A549 (cell line): Measurements from ENCODE around the gene BMP7. TPM values are rescaled to one million over a fixed set of nuclear protein-coding genes. Genes with fewer than 3 reads are reported as not detected.
A peak's percentile ranks its signal among the peaks of the same experiment; 100 is the strongest.

Experiments used
- ATAC-seq, 2 experiments: fragments of 200-7000 bp in 1 of 2; fragments of >200 bp in 1 of 2; cut with Nextera tagmentation in 1 of 2; cut with Tn5 transposase in 1 of 2; 3 replicates each; pipeline versions ENCODE4 v1.8.0 to v1.9.1; 2018 to 2020; ENCODE audit warnings: mild to moderate bottlenecking in 1 of 2, moderate library complexity in 1 of 2
- CTCF ChIA-PET: fragments of 300-600 bp; sonication (Branson Sonifier 250); formaldehyde crosslinking; extraction: SDS; loops from one replicate; lab custom pipeline; 2021; ENCODE audit warnings: antibody characterized with exemption, inconsistent platforms; lab: Yijun Ruan, JAX
- POLR2A ChIA-PET: fragments of 350-600 bp; formaldehyde crosslinking; extraction: SDS; loops from one replicate; lab custom pipeline; 2021; ENCODE audit warnings: antibody characterized with exemption, inconsistent platforms; lab: Yijun Ruan, JAX
- DNase-seq, 2 experiments: peaks; one replicate each; pipeline versions ENCODE4 v3.0.0 to v3.0.0-alpha.2; 2011 to 2016; ENCODE audit warnings: low read depth in 1 of 2, low spot score in 1 of 2
- FAIRE-seq: peaks from 2 replicates; lab custom pipeline; 2011; peaks lifted over from hg19 to GRCh38; lab: Jason Lieb, UNC
- H3K27ac ChIP-seq, 2 experiments: fragments of >200 bp; sonication (Bioruptor Twin); formaldehyde crosslinking; 3 replicates each; pipeline ENCODE4 v1.5.1; 2016 to 2017
- H3K4me1 ChIP-seq: fragments of >200 bp; sonication (Bioruptor Twin); formaldehyde crosslinking; 3 replicates; pipeline ENCODE4 v1.6.1; 2016
- H3K4me2 ChIP-seq: fragments of >200 bp; sonication (Bioruptor Twin); formaldehyde crosslinking; 3 replicates; pipeline ENCODE4 v1.6.1; 2016
- H3K4me3 ChIP-seq: fragments of >200 bp; sonication (Bioruptor Twin); formaldehyde crosslinking; 3 replicates; pipeline ENCODE4 v1.5.1; 2016
- H3K9me3 ChIP-seq: fragments of >200 bp; sonication (Bioruptor Twin); formaldehyde crosslinking; 3 replicates; pipeline ENCODE4 v1.6.1; 2016
- CHD4 ChIP-seq: fragments of 200-600 bp; sonication (generic); IDR thresholded peaks from 2 replicates; pipeline ENCODE4 v1.6.1; 2016; ENCODE audit warnings: antibody characterized with exemption, mild to moderate bottlenecking, borderline replicate concordance
- FOSB ChIP-seq: fragments of 250-450 bp; sonication (Bioruptor Pico); IDR thresholded peaks from 2 replicates; pipeline ENCODE4 v1.5.0; 2020; ENCODE audit warnings: mild to moderate bottlenecking, moderate library complexity
- FOXS1 ChIP-seq: fragments of 250-450 bp; sonication (Bioruptor Pico); IDR thresholded peaks from 2 replicates; pipeline ENCODE4 v1.5.0; 2020; ENCODE audit warnings: mild to moderate bottlenecking, moderate library complexity
- HDAC2 ChIP-seq: fragments of 200-600 bp; sonication (generic); IDR thresholded peaks from 2 replicates; pipeline ENCODE4 v1.6.1; 2016
- HOXA7 ChIP-seq: fragments of 250-450 bp; sonication (Bioruptor Pico); IDR thresholded peaks from 2 replicates; pipeline ENCODE4 v1.5.0; 2020; ENCODE audit warnings: mild to moderate bottlenecking, moderate library complexity
- JUNB ChIP-seq: fragments of >200 bp; sonication (Bioruptor Twin); formaldehyde crosslinking; IDR thresholded peaks from 2 replicates; pipeline ENCODE4 v1.6.1; 2016
- KDM1A ChIP-seq: fragments of 200-600 bp; sonication (generic); IDR thresholded peaks from 2 replicates; pipeline ENCODE4 v1.6.1; 2016; ENCODE audit warnings: low read depth, mild to moderate bottlenecking
- MYC ChIP-seq: IDR thresholded peaks from 2 replicates; pipeline ENCODE4 v1.6.1; 2012; ENCODE audit warnings: mild to moderate bottlenecking, inconsistent platforms, low read length, improper control_type of control experiment, borderline replicate concordance
- RCOR1 ChIP-seq: fragments of 150-350 bp; IDR thresholded peaks from 2 replicates; pipeline ENCODE4 v1.6.1; 2014; ENCODE audit warnings: antibody characterized with exemption, low read length, low read depth
- RFX5 ChIP-seq: fragments of 450-650 bp; IDR thresholded peaks from 2 replicates; pipeline ENCODE4 v1.7.1; 2014; ENCODE audit warnings: antibody characterized with exemption, mild to moderate bottlenecking, moderate library complexity
- RNF2 ChIP-seq: fragments of 200-600 bp; sonication (generic); IDR thresholded peaks from 2 replicates; pipeline ENCODE4 v1.6.1; 2016; ENCODE audit warnings: low read depth, mild to moderate bottlenecking, antibody characterized with exemption, moderate library complexity, borderline replicate concordance
- SREBF2 ChIP-seq: fragments of 450-650 bp; IDR thresholded peaks from 2 replicates; pipeline ENCODE4 v1.6.1; 2014; ENCODE audit warnings: mild to moderate bottlenecking, moderate library complexity
- ZC3H11A ChIP-seq: fragments of 450-650 bp; IDR thresholded peaks from 2 replicates; pipeline ENCODE4 v1.6.1; 2014; ENCODE audit warnings: antibody characterized with exemption, mild to moderate bottlenecking
- ZSCAN20 ChIP-seq: fragments of 250-450 bp; sonication (Bioruptor Pico); IDR thresholded peaks from 2 replicates; pipeline ENCODE4 v1.8.0; 2022; ENCODE audit warnings: mild to moderate bottlenecking, moderate library complexity
- WGBS: methylation state at CpG from one replicate; pipeline ENCODE4 v1.1.6; 2017; ENCODE audit errors: missing lambda C conversion rate; 5-methylcytosine and 5-hydroxymethylcytosine counted together
- polyA minus RNA-seq: library from RNA; depleted of rRNA, polyadenylated mRNA; stranded (reverse); fragments of >200 nt; gene quantifications from 2 replicates; pipeline ENCODE4 v1.2.3, GENCODE V29; 2011; rRNA and poly(A)+ RNA removed
- polyA plus RNA-seq, 4 experiments: library from polyadenylated mRNA; depleted of rRNA in 3 of 4; stranded (reverse); fragments of >200 nt; fragmentation: RNase III in 1 of 4; extraction: RNeasy Plus Mini Kit Qiagen cat#74134 plus additional on column Dnase treatment in 1 of 4; gene quantifications; 2 replicates in 3 of 4; 3 replicates in 1 of 4; pipeline ENCODE4 v1.2.3, GENCODE V29; 2011 to 2017
- TF ChIP-seq, protein P1 (sequence below): fragments of 200-600 bp; sonication (generic); IDR thresholded peaks from 2 replicates; pipeline ENCODE4 v1.6.1; 2016; ENCODE audit warnings: antibody characterized with exemption, mild to moderate bottlenecking, moderate library complexity
- TF ChIP-seq, protein P2 (sequence below): IDR thresholded peaks from 2 replicates; pipeline ENCODE4 v1.6.1; 2012; ENCODE audit warnings: low read depth, borderline replicate concordance
- TF ChIP-seq, protein P3 (sequence below): fragments of 450-650 bp; IDR thresholded peaks from 2 replicates; pipeline ENCODE4 v1.6.1; 2014; ENCODE audit warnings: antibody characterized with exemption
- TF ChIP-seq, protein P4 (sequence below): fragments of 150-350 bp; IDR thresholded peaks from 2 replicates; pipeline ENCODE4 v1.6.1; 2014; ENCODE audit warnings: low read depth, mild to moderate bottlenecking, low read length
- TF ChIP-seq, protein P5 (sequence below): fragments of 250-450 bp; sonication (Bioruptor Pico); IDR thresholded peaks from 2 replicates; pipeline ENCODE4 v1.5.0; 2021; ENCODE audit warnings: mild to moderate bottlenecking, moderate library complexity, borderline replicate concordance

The BMP7 gene
- polyA plus RNA-seq (2011; rRNA removed), result 0.08 and 0.16 TPM in 2 replicates
- 0.17 and 0.35 TPM in 2 replicates for polyA plus RNA-seq (2012; cell fraction: cytosol; rRNA removed)
- polyA plus RNA-seq (2012; cell fraction: nucleus; rRNA removed), result 0.45 and 0.53 TPM in 2 replicates
- polyA plus RNA-seq (2017; fragmentation: RNase III; extraction: RNeasy Plus Mini Kit Qiagen cat#74134 plus additional on column Dnase treatment), result 0.09 to 0.22 TPM (median 0.18 TPM) in 3 replicates
- not detected in 2 replicates for polyA minus RNA-seq

DNA sequence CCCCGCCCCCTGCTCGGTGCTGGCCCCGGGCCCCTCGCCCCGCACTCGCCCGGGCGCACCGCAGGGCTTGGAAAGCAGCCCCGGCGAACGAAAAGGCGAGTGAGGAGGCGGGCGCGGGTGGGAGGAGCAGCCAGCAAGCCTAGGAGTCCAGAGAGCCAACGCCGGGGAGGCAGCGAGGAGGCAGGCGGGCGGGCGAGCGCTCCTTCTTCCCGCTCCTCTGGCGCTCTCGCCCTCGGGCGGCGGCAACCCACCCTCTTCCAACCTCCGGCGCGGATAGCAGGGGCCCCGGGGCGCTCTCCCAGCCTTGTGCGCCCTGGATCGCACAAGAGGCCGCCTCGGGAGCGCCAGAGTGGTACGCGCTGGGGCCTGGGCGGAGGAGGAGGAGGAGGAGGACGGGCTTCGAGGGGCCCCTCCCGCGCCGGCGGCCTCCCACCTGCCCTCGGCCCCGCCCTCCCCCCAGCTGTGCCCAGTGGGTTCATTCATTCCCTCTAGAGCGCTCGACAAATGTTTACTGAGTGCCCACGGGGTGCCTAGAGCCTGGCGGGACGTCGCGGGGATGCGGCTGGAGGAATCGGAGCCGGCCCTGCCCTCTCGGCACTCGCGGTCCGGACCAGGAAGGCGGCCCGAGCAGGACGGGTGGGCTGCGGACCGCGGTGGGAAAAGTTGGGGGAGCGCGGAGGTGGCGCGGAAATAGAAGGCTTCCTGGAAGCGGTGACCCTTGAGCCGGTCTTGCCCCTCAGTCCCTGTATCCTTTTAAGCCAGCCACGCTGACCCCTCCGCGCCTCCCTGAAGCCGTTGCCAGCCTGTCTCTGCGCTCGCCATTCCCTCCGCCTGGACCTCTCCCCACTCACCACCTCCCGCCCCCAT is at the start of gene BMP7:
BMP7 (minus strand) TSS at position 351 of the 867 bp plus-strand sequence. CDS start 519 bp downstream, outside the sequence.
- POLR2A ChIA-PET, result no interaction called here
- H3K4me3 ChIP-seq, result peak within 1 kb of the TSS; percentile 47
- no peak for TF ChIP-seq JUNB
- no peak for TF ChIP-seq RCOR1
- TF ChIP-seq, protein P1, sequence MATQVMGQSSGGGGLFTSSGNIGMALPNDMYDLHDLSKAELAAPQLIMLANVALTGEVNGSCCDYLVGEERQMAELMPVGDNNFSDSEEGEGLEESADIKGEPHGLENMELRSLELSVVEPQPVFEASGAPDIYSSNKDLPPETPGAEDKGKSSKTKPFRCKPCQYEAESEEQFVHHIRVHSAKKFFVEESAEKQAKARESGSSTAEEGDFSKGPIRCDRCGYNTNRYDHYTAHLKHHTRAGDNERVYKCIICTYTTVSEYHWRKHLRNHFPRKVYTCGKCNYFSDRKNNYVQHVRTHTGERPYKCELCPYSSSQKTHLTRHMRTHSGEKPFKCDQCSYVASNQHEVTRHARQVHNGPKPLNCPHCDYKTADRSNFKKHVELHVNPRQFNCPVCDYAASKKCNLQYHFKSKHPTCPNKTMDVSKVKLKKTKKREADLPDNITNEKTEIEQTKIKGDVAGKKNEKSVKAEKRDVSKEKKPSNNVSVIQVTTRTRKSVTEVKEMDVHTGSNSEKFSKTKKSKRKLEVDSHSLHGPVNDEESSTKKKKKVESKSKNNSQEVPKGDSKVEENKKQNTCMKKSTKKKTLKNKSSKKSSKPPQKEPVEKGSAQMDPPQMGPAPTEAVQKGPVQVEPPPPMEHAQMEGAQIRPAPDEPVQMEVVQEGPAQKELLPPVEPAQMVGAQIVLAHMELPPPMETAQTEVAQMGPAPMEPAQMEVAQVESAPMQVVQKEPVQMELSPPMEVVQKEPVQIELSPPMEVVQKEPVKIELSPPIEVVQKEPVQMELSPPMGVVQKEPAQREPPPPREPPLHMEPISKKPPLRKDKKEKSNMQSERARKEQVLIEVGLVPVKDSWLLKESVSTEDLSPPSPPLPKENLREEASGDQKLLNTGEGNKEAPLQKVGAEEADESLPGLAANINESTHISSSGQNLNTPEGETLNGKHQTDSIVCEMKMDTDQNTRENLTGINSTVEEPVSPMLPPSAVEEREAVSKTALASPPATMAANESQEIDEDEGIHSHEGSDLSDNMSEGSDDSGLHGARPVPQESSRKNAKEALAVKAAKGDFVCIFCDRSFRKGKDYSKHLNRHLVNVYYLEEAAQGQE, result no peak
- TF ChIP-seq, protein P2, sequence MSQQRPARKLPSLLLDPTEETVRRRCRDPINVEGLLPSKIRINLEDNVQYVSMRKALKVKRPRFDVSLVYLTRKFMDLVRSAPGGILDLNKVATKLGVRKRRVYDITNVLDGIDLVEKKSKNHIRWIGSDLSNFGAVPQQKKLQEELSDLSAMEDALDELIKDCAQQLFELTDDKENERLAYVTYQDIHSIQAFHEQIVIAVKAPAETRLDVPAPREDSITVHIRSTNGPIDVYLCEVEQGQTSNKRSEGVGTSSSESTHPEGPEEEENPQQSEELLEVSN, result 0 out of 2 replicates have a peak, but pooled peaks have one; percentile 12
- TF ChIP-seq RNF2, result 0 out of 2 replicates have a peak, but pooled peaks have one; percentile 23
- TF ChIP-seq HDAC2, result no peak
- TF ChIP-seq, protein P3, sequence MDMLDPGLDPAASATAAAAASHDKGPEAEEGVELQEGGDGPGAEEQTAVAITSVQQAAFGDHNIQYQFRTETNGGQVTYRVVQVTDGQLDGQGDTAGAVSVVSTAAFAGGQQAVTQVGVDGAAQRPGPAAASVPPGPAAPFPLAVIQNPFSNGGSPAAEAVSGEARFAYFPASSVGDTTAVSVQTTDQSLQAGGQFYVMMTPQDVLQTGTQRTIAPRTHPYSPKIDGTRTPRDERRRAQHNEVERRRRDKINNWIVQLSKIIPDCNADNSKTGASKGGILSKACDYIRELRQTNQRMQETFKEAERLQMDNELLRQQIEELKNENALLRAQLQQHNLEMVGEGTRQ, result no peak
- peaks cover 24% of the 10 kb centered on the region for H3K4me1 ChIP-seq
- 2% methylated on average over 37 of the region's 84 CpGs for WGBS
- peak within 1 kb of the TSS; percentile 94 for H3K4me2 ChIP-seq
- H3K27ac ChIP-seq, result peak within 1 kb of the TSS in 1 of 2 experiments; percentile 45; a peak in 2 of 6 replicates
- DNase-seq, result peak in 1 of 2 experiments; percentile 17
- no peaks in the 10 kb centered on the region for H3K9me3 ChIP-seq
- peak; percentile 49 to 62; a peak in 4 of 6 replicates for ATAC-seq
- FAIRE-seq, result no peak
- CTCF ChIA-PET, result interaction anchor here (1.3 kb wide), 1 partner anchor 80 kb away, joined by 3 read pairs; no protein-coding TSS in a partner anchor

DNA sequence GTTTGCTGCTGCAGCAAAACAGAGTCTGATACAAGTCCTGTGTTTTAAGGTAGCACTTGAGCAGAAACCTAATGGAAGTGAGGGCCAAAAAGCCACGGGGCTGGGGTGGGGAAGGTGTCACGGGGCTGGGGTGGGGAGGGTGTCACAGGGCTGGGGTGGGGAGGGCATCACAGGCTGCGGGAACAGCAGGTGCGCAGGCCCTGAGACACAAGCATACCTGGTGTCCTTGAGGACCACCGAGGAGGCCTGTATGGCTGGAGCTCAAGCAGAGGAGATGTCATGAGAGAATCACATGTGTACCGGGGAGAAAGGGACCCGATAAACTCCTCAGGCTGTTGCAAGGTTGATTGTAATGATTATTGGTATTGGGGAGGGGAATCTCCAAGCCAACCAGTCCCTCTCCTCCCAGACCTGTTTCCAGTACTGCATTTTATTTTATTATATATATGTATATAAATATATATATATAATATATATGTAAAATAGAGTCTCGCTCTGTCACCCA is 49.6 kb upstream of the BMP7 start:
- TF ChIP-seq FOSB (CRISPR knock-in tag), result no peak
- H3K4me1 ChIP-seq, result no peaks in the 10 kb centered on the region
- H3K4me2 ChIP-seq, result no peak overlapping the region
- H3K4me3 ChIP-seq, result no peak overlapping the region
- no peak overlapping the region for H3K27ac ChIP-seq
- no peak for FAIRE-seq
- no peak for DNase-seq
- 59% methylated on average over 6 of the region's 8 CpGs for WGBS
- H3K9me3 ChIP-seq, result no peaks in the 10 kb centered on the region
- ChIA-PET CTCF (interaction anchor here (0.5 to 2.5 kb wide), 2 partner anchors 17 to 743 kb away, joined by 5 to 8 read pairs; no protein-coding TSS in a partner anchor), POLR2A (no interaction called here)
- ATAC-seq, result no peak

DNA sequence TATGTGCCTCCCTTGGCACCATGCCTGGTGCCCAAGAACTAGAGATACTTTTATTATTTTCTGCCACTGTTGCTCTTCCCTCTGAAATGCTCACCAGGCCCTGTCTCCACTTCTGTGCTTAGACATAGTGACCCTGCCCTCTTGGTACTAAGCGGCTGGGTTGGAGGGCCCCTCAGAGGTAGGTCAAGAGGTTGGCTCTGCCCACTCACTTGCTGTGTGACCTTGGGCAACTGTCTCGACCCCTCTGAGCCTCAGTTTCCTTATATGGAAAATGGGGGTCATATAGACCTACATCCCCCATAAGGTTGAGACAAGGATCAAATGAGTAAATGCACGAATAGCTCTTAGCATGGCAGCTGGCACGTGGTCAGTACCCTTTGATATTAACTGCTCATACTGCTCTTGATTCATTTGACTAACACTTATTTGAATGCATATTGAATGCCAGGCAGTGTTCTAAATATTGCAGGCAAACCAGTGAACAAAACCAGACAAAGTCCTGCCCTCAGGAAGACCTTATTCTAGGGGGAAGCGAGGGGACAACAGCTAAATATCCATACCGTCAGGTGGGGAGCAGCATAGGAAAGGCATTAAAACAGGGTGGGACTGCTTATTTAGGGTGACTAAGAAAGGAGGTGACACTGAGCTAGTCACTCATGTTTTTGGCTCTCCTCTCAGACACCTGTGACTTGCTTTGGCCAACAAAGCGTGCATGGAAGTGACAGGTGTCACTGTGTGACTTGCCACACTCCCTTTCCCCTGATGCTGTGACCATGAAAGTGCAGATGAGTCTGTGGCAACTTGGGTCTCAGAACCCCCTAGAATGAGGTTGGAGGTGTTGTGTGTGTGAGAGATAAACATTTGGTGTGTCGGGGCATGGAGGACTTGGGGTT is 48.9 kb upstream of the BMP7 start:
- WGBS, result 43% methylated on average over 8 of the region's 8 CpGs
- no peak overlapping the region for H3K4me2 ChIP-seq
- no peak overlapping the region for H3K27ac ChIP-seq
- ATAC-seq (no peak), DNase-seq (no peak), FAIRE-seq (no peak)
- TF ChIP-seq SREBF2 (no peak), JUNB (no peak), CHD4 (no peak), MYC (no peak), ZC3H11A (no peak), ZSCAN20 (CRISPR knock-in tag) (no peak), HOXA7 (CRISPR knock-in tag) (no peak), FOSB (CRISPR knock-in tag) (no peak), KDM1A (no peak), FOXS1 (CRISPR knock-in tag) (no peak), RFX5 (no peak)
- TF ChIP-seq, protein P4, sequence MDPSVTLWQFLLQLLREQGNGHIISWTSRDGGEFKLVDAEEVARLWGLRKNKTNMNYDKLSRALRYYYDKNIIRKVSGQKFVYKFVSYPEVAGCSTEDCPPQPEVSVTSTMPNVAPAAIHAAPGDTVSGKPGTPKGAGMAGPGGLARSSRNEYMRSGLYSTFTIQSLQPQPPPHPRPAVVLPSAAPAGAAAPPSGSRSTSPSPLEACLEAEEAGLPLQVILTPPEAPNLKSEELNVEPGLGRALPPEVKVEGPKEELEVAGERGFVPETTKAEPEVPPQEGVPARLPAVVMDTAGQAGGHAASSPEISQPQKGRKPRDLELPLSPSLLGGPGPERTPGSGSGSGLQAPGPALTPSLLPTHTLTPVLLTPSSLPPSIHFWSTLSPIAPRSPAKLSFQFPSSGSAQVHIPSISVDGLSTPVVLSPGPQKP, result no peak
- TF ChIP-seq, protein P5, sequence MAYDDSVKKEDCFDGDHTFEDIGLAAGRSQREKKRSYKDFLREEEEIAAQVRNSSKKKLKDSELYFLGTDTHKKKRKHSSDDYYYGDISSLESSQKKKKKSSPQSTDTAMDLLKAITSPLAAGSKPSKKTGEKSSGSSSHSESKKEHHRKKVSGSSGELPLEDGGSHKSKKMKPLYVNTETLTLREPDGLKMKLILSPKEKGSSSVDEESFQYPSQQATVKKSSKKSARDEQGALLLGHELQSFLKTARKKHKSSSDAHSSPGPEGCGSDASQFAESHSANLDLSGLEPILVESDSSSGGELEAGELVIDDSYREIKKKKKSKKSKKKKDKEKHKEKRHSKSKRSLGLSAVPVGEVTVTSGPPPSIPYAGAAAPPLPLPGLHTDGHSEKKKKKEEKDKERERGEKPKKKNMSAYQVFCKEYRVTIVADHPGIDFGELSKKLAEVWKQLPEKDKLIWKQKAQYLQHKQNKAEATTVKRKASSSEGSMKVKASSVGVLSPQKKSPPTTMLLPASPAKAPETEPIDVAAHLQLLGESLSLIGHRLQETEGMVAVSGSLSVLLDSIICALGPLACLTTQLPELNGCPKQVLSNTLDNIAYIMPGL (CRISPR knock-in tag), result no peak
- CTCF ChIA-PET, result interaction anchor here (0.7 to 2.5 kb wide), 2 partner anchors 14 to 17 kb away, joined by 3 to 8 read pairs; partner anchors contain the start of gene SPO11
- no peaks in the 10 kb centered on the region for H3K4me1 ChIP-seq
- POLR2A ChIA-PET, result no interaction called here
- no peaks in the 10 kb centered on the region for H3K9me3 ChIP-seq
- no peak overlapping the region for H3K4me3 ChIP-seq
